Ovary (tissue), 9 donors: ENCODE data around the gene IGSF5. TPM values are rescaled to one million over a fixed set of nuclear protein-coding genes. Genes with fewer than 3 reads are reported as not detected.
A peak's percentile ranks its signal among the peaks of the same experiment; 100 is the strongest.

ENCODE experiments used
- DNase-seq, 5 donors: peaks; one replicate each; pipeline ENCODE4 v3.0.0-alpha.2; 2019 to 2020
- H3K27ac ChIP-seq, 2 donors: fragments of 200-600 bp; one replicate each; pipeline versions ENCODE4 v1.5.1 to v1.8.0; 2019 to 2022
- H3K27me3 ChIP-seq: fragments of 200-600 bp; one replicate; pipeline ENCODE4 v1.8.0; 2022
- H3K36me3 ChIP-seq: fragments of 200-600 bp; sonication (generic); one replicate; pipeline ENCODE4 v1.5.1; 2019
- H3K4me1 ChIP-seq: one replicate; pipeline ENCODE4 v1.8.1; 2013; ENCODE audit warnings: mild to moderate bottlenecking, moderate library complexity; ENCODE audit not compliant: insufficient read depth
- H3K4me3 ChIP-seq: fragments of 200-600 bp; sonication (generic); one replicate; pipeline ENCODE4 v1.5.1; 2017
- H3K9me3 ChIP-seq, 2 donors: fragments of 200-600 bp in 1 of 2; sonication (generic) in 1 of 2; one replicate each; pipeline versions ENCODE4 v1.5.1 to v1.8.1; 2013 to 2019; ENCODE audit warnings: mild to moderate bottlenecking in 1 of 2, moderate library complexity in 1 of 2
- EP300 ChIP-seq: sonication (generic); formaldehyde crosslinking; IDR thresholded peaks from one replicate; pipeline ENCODE4 v1.6.1; 2017; ENCODE audit warnings: antibody characterized with exemption
- POLR2A ChIP-seq: fragments of 450-650 bp; IDR thresholded peaks from one replicate; pipeline ENCODE4 v1.6.1; 2017; ENCODE audit warnings: antibody characterized with exemption, mild to moderate bottlenecking, moderate library complexity
- WGBS, 3 donors: extraction: QIAGEN DNeasy Blood & Tissue Kit in 1 of 3; methylation state at CpG; one replicate each; pipeline versions ENCODE4 v1.1.5 to v1.1.7; 2013 to 2017; 5-methylcytosine and 5-hydroxymethylcytosine counted together
- intact Hi-C, 4 donors: fragments of 100-400 bp; cut with DNase I; formaldehyde crosslinking; loops; one replicate each; pipeline versions ENCODE4 v1.11.0 to v1.15.1; 2022 to 2023
- polyA plus RNA-seq, 2 donors: library from polyadenylated mRNA; stranded (reverse); fragments of 200-250 nt in 1 of 2; fragments of 350-450 nt in 1 of 2; fragmentation: Illumina TruSeq in 1 of 2; extraction: RNeasy Lipid Tissue Mini Kit (QIAGEN cat#74804) in 1 of 2; gene quantifications; one replicate each; pipeline ENCODE4 v1.2.3, GENCODE V29; 2013 to 2014
- total RNA-seq, 7 donors: library from RNA; depleted of rRNA in 2 of 7; stranded (reverse); fragments of >200 nt in 2 of 7; fragmentation: NEBNext Ultra II Directional in 3 of 7; extraction: Animal tissue kit (Norgen Biotek cat#: 25700) in 3 of 7; gene quantifications; one replicate each; pipeline versions ENCODE4 v1.1.0 to v1.2.4, GENCODE V29; 2016 to 2023
- TF ChIP-seq, protein P1 (sequence below), 3 donors: fragments of 450-650 bp in 2 of 3; fragments of 200-600 bp in 1 of 3; IDR thresholded peaks; one replicate each; pipeline versions ENCODE4 v1.5.1 to v1.8.0; 2016 to 2022; ENCODE audit warnings: antibody characterized with exemption in 3 of 3, mild to moderate bottlenecking in 1 of 3
- donor health status: DM: no; HTN: no; CAD: no; lungs with moderate emphysema.
- donor health status: DM: no; HTN: no; CAD: no.
- donor health status: Bipolar disorder and iron deficiency.
- donor health status: DM: yes; HTN: yes; CAD: no.
- donor health status: DM: no; HTN: no; CAD: no.
- donor health status: DM: yes; HTN: yes; CAD: no.

IGSF5 gene
- total and polyA plus RNA-seq, 9 donors, result 0.16 to 0.72 (median 0.45) TPM; not detected in 2

GRCh38 chr21:39754811-39755210 lies 9.8 kb downstream of the IGSF5 start:
- no peak overlapping the region for H3K27ac ChIP-seq
- DNase-seq, result no peak
- H3K4me3 ChIP-seq, result no peak overlapping the region
- TF ChIP-seq, protein P1, sequence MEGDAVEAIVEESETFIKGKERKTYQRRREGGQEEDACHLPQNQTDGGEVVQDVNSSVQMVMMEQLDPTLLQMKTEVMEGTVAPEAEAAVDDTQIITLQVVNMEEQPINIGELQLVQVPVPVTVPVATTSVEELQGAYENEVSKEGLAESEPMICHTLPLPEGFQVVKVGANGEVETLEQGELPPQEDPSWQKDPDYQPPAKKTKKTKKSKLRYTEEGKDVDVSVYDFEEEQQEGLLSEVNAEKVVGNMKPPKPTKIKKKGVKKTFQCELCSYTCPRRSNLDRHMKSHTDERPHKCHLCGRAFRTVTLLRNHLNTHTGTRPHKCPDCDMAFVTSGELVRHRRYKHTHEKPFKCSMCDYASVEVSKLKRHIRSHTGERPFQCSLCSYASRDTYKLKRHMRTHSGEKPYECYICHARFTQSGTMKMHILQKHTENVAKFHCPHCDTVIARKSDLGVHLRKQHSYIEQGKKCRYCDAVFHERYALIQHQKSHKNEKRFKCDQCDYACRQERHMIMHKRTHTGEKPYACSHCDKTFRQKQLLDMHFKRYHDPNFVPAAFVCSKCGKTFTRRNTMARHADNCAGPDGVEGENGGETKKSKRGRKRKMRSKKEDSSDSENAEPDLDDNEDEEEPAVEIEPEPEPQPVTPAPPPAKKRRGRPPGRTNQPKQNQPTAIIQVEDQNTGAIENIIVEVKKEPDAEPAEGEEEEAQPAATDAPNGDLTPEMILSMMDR (IDR thresholded peaks at IDR 0.05), result no peak
- no peak for TF ChIP-seq EP300
- no peak for TF ChIP-seq POLR2A
- intact Hi-C loops, result no loop called here
- H3K27me3 ChIP-seq, result no peaks in the 10 kb centered on the region
- no peaks in the 10 kb centered on the region for H3K4me1 ChIP-seq
- 61 to 86% (median 78%) methylated on average over 3 of the region's 3 CpGs for WGBS, 3 donors
- no peaks in the 10 kb centered on the region for H3K36me3 ChIP-seq
- H3K9me3 ChIP-seq, result no peaks in the 10 kb centered on the region

- Histone ChIP-seq H3K36me3 (no peaks in the 10 kb centered on the region), H3K27me3 (no peaks in the 10 kb centered on the region), H3K27ac (no peak overlapping the region), H3K9me3 (no peaks in the 10 kb centered on the region), H3K4me1 (no peaks in the 10 kb centered on the region), H3K4me3 (no peak overlapping the region)
- DNase-seq, result no peak
- TF ChIP-seq POLR2A, result no peak
- TF ChIP-seq, protein P1 (IDR thresholded peaks at IDR 0.05), result no peak
- TF ChIP-seq EP300, result no peak
- intact Hi-C loops, result no loop called here
- WGBS, 3 donors, result 70 to 84% (median 82%) methylated on average over 8 of the region's 8 CpGs
Measured at GRCh38 chr21:39756285-39756684, 11.3 kb downstream of the IGSF5 start.

GRCh38 chr21:39763272-39763970 lies 18.4 kb downstream of the IGSF5 start:
- intact Hi-C loops, result no loop called here
- peak overlapping the region in 1 of 2 donors; percentile 49 for H3K27ac ChIP-seq
- H3K4me1 ChIP-seq, result no peaks in the 10 kb centered on the region
- WGBS, 3 donors, result 7 to 32% (median 7%) methylated on average over 12 of the region's 12 CpGs
- DNase-seq, result peak; percentile 27 to 73 (median 46)
- no peaks in the 10 kb centered on the region for H3K9me3 ChIP-seq
- H3K27me3 ChIP-seq, result no peaks in the 10 kb centered on the region
- H3K4me3 ChIP-seq, result no peak overlapping the region
- TF ChIP-seq POLR2A, result no peak
- no peak for TF ChIP-seq EP300
- TF ChIP-seq, protein P1 (IDR thresholded peaks at IDR 0.05), result no peak
- no peaks in the 10 kb centered on the region for H3K36me3 ChIP-seq

- no peak overlapping the region for H3K4me3 ChIP-seq
- no peak overlapping the region for H3K27ac ChIP-seq
- intact Hi-C loops, result no loop called here
- 47 to 59% (median 50%) methylated on average over 6 of the region's 6 CpGs for WGBS, 3 donors
- H3K9me3 ChIP-seq, result no peaks in the 10 kb centered on the region
- no peaks in the 10 kb centered on the region for H3K4me1 ChIP-seq
- TF ChIP-seq, protein P1 (IDR thresholded peaks at IDR 0.05), result no peak
- TF ChIP-seq EP300 (no peak), POLR2A (no peak)
- DNase-seq, result no peak
- H3K36me3 ChIP-seq, result no peaks in the 10 kb centered on the region
- H3K27me3 ChIP-seq, result no peaks in the 10 kb centered on the region
Measured at GRCh38 chr21:39774227-39774626, 29.2 kb downstream of the IGSF5 start.
